GM21447 (cell line): ENCODE results near the gene CACNA1H.

Experiments
- ATAC-seq: cut with Tn5 transposase; IDR thresholded peaks from one replicate; pipeline ENCODE4 v1.9.1; 2021; ENCODE audit not compliant: unreplicated experiment

Gene CACNA1H

DNA sequence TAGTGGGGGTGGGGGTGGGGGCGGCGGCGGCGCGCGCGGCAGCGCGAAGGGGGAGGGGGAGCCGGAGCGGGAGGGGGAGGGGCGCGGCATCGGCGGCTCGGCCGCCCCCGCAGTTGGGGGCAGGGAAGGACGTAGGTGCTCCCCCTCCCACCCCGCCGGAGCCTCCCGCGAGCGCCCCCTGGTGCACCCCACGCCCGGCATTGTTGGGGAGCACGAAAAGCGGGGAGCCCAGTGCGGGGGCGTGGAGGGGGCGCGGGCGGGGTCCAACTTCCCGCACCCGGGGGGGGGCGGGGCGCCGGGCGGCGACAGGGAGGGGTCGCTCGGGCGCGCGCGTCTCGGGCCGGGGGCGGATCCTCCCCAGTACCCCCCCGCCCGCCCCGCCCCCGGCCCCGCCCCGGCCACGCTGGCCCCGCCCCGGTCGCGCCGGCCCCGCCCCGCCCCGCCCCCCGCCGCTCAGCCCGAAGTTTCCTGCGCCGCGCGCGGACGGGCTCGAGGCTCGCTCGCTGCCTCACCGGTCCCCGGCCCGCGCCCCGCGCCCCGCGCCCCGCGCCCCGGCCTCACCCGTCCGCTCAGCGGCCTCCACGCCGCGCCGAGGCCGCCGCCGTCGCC lies at the start of gene CACNA1H:
Gene CACNA1H (plus strand): TSS at position 456 of the 609 bp plus-strand sequence. CDS start 632 bp downstream, outside the sequence.
- ATAC-seq, result no peak

DNA sequence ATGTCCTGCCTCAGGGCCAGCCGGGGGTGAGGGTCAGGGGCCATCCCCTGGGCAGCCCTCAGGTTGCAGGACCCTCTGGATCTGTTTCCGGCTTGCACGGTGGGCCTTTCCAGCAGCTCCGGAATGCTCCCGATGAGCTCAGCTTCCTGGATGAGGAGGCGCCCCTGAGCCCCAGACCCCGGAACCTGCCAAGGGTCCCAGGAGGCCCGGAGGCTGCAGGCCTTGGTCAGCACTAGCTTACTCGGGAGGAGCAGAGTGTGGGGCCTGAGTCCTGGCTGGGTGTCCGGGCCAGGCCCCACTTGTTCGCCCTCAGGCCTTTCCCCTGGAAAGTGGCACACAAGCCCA lies 49.3 kb upstream of the CACNA1H start:
- no peak for ATAC-seq

DNA sequence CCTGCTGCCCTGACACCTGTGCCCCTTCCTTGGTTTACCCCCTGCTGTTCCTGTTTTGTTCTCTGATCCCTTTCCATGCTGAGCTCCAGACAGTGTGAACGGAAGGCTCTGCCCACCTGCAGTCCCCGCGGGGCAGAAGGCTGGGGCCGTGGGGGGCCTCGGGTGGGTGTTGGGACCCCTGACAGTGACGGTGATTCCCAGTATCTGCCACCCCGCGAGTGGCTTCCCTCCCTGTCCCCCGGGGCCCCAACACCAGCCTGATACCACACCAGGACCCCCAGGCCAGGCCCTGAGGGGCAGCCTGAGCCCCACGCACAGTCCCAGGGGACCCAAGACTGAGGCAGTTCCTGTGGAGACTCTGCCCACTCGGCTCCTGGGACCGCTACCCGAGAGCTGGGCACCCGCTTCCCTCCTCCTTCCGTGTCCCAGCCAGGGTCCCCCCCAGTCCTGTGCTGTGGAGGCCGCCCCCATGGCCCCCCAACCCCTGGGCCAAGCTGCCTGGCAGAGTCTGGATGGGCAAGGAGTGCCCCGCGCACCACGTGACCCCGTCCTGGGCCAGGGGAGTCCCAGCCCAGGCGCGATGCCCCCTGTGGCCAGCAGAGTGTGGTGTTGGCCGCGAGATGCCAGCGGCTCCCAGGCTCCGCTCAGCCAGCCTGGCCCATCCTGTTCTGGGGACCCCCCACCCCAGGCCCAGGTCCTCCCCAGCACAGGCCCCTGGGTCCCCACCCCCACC lies 46.9 kb upstream of the CACNA1H start:
- ATAC-seq, result no peak

DNA sequence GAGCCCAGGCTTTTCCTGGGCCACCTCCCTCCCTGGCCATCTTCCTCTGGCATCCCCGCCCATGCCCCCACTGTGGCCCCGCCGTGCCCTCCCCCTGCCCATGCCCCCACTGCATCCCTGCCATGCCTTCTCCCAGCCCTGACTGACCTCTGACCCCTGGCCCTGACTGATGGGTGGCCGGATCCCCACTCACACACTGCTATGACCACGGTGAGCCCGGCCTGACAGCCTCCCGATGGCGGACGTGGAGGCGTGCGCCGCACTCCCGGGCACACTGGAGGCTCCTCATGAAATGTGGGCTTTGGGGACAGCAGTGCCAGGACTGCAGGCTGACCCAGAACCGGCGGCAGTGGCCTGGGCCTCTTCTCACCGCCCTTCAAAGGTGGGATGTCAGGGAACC lies 46.2 kb upstream of the CACNA1H start:
- ATAC-seq, result no peak

DNA sequence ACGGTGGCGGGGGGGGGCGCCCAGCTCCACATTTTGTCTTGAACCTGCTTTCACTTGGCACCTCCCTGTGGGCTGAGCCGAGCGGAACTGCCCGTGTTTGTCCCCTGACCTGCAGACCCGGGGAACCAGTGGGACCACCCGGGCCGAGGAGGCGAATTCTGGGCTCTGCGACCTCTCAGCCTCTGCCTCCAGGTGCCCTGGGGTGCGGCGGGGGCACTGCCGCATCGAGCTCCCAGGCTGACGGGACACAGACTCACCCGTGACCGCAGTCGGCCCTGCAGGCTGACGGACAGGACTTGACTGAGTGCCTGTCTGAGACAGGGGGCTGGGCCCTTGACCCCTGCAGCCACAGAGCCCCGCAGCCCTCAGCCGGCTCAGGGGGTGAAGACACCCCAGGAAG lies 45.8 kb upstream of the CACNA1H start:
- no peak for ATAC-seq

DNA sequence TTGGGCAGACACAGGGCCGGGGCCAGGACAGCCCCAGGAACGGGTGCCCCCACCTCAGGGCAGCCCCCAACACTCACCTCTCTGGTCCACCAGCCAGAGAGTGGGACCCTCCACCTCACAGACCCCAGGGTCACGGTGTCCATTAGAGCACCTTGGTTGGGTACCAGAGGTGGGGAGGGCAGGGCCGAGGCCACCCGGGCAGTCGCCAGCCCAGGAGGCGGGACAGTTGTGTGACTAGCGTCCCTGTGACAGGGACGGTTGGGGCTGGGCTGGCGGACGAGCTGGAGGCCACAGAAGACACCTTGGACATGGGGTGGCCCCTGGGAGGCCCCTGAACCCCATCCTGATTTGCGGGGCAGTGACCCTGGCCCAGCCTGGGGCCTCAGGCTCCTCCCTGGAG lies 45.2 kb upstream of the CACNA1H start:
- ATAC-seq, result no peak

DNA sequence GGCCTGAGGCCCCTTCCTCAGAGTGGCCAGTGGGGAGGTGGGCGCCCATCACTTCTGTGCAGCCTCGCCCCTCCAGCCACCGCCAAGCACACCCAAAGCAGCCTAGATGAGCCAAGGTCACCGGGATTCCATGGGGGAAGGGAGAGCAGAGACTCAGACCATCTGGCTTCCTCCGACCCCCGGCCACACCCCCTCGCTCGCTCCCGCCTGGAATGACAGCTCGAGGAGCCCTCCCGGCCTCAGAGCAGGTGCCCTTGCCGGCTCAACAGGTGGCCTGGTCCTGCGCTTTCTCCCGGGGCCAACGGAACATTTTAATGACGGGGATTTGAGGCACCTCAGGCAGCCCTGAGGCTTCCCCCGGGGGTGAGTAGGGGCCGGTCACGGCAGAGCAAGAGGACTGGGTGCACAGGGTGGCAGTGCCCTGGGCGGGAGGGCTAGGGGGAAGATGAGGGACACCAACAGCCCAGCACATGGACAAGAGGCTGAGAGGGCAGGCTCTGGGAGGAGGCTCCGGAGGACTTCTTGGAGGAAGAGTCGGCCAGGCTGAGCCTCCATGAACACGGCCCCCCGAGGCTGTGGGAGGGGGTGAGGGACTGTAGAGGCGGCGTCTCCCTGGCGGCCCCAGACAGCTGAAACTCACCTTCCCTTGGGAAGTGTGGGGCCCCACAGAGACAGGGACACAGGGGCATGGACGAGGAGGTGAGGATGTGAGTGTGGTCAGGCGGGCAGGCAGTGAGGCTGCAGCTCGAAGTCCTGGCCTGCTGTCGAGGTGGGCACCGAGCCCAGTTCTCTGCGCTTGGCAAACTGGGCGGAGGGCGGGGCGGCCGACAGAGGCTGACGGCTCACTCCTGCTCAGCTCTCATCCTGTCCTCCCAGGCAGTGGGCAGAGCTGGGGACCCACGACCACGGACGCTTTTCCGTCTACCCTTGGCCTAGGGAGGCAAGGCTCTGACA lies 44.3 kb upstream of the CACNA1H start:
- no peak for ATAC-seq

DNA sequence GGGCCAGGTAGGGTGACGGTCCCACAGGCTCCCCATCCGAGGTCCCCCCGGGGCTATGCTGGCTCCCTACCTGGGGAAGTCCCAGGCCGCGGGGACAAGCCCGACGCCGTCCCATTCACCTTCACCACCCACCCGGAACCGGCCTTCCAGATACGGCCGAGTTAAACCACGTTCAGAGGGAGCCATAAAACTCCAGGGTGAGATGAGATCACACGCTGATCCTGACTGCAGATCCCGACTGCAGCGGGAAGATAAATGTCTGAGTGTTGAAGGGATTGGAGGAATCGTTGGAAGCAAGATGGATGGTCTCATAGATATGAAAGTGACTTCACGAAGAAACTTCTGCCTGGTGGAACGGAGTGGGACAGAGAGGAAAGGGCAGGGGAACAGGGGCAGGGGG lies 43.3 kb upstream of the CACNA1H start:
- ATAC-seq, result no peak

DNA sequence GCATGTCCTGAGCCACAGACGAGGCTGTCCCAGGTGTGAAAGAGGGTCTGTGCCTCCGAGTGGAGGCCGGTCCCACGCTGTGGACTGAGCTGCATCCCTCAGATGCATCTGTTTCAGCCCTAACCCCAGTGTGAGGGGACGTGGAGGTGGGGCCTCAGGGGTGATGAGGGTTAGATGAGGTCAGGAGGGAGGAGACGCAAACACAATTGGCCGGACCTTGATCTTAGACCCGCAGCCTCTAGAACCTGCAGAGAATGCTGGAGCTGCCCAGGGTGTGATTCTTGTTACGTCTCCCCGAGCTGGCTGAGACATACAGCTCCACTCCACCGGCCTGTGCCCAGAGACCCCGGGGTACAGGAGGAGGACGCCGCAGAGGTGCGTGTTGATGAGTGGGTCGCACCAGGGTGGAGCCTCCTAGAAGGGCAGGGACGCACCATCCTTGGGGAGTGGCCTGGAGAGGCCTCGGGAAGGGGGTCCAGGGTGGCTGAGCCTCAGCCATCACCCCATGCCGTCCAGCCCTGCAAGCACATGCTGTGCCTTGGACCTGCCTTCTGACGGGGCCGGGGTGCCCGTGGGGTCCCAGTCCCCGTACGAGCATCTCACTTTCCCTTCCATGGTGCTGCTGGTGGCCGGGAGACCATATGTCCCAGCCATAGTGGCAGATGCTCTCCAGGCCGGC lies 40.3 kb upstream of the CACNA1H start:
- no peak for ATAC-seq

DNA sequence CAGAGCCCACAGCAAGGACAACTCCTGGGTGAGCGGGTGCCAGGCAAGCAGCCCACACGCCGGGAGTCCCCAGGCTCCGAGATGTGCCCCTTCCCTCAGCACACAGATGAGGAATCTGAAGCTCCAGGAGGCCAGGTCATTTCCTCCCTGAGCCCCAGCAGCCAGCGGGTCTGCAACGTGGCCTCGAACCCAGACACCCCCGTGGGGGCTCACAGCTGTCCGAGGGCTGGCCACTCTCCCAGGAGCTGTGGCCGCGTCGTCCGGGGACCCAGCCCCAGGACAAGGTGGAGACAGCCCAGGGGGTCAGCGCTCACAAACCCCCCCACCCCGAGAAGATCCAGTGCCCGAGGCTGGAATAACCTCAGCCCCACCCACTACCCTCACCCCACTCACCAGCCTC lies 39.4 kb upstream of the CACNA1H start:
- no peak for ATAC-seq

DNA sequence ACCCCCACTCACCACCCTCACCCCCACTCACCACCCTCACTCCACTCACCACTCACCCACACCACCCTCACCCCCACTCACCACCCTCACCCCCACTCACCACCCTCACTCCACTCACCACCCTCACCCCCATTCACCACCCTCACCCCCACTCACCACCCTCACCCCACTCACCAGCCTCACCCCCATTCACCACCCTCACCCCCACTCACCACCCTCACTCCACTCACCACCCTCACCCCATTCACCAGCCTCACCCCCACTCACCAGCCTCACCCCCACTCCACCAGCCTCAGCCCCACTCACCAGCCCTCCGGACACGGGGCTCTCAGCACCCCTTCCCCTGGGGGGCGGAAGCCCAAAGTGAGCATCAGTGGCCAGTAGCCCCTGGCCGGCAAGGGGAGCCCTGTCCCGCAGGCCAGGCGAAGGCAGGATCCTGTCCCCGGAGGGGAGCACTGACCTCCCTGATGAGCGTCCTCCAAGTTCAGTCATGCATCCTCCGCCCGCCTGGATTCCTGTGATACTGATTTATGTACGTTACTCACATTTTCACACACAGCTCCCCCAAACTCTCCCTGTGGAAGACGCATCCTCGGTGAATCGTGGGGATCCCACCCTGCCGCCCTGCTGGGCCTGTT lies 38.9 kb upstream of the CACNA1H start:
- ATAC-seq, result no peak

DNA sequence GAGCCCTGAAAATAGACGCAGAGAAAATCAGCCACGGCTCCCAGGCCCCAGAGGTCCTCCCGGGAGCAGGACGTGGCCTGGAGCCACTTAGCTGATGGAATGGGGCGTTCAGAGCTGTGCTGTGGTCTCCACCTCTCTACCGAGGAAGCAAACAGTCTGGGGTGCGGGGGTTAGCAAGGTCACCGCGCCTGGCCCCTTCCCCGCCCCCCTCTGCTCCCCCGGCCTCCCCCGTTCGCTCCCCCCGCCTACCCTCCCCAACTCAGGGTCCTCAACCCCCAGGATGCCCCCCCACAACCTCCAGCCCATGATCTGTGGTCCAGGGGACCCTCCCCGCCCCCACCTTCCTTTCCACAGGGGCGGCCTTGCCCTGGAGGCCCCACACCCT lies 36.2 kb upstream of the CACNA1H start:
- no peak for ATAC-seq

DNA sequence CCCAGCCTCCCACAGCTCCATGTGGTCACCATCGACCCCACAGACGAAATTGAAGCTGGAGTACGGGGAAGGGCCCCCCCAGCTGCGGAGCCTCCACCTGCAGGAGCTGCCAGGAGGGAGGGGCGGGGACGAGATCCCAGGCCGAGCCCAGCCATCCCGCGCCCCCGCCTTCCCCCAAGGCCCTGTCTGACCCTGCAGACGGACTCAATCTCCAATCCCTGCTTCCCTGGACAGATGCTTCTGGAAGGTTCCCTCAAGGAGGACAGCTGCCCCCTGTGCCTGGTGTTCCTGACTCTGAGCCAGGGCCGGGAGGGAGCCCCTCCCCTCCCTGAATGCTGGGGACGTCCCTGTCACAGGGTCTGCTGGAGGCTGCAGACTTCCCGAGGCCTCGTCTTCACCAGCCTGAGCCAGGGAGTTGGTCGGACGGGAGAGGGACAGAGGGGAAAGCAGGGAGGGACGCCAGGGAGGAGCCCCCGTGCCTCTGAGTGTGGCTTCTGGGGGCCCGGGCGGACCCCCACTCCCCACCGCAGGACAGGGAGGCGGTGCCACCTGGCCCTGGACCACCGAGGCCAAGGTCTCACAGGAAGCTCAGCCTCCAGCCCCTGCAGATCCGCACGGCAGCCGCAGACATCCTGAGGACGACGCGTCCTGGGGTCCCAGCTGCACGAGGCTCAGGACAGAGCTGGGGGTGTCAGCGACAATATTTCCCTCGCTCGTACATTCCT lies 35.6 kb upstream of the CACNA1H start:
- no peak for ATAC-seq

DNA sequence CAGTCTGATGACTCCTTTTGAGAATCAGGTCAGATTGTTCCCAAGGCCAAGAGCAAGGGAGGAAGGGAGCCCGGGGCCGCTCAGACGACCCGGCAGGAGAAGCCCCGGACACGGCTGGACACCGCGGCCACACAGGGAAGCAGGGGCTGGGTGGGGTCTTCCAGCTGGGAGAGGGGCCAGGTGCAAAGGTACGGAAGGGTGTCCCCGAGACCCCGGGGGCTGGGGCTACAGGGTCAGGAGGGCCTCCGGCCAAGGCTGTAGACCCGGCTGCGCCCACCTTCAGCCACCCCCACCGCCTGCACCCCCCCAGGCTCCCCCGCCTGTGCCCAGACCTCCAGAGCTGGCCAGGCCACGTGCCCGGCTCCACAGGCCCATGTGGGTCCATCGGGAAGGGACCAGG lies 35.0 kb upstream of the CACNA1H start:
- ATAC-seq, result no peak

DNA sequence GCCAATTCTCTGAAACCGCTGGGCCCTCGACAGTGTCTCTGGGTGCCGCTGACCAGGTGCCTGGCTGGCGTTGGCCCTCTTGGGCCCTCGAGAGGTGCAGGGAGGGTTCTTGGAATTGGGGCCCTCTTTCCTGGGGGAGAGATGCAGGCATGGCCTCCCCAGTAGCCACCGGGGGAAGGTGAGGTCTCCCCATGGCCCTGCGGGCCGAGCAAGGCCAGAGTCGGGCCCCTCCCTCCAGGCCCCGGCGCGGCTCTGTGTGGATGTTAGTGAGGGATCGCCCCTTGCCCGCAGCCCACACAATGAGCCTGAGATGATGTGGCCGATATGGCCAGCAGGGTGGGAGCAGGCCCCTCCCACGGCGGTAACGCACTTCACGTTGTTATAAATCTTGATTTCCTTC lies 33.8 kb upstream of the CACNA1H start:
- ATAC-seq, result no peak

DNA sequence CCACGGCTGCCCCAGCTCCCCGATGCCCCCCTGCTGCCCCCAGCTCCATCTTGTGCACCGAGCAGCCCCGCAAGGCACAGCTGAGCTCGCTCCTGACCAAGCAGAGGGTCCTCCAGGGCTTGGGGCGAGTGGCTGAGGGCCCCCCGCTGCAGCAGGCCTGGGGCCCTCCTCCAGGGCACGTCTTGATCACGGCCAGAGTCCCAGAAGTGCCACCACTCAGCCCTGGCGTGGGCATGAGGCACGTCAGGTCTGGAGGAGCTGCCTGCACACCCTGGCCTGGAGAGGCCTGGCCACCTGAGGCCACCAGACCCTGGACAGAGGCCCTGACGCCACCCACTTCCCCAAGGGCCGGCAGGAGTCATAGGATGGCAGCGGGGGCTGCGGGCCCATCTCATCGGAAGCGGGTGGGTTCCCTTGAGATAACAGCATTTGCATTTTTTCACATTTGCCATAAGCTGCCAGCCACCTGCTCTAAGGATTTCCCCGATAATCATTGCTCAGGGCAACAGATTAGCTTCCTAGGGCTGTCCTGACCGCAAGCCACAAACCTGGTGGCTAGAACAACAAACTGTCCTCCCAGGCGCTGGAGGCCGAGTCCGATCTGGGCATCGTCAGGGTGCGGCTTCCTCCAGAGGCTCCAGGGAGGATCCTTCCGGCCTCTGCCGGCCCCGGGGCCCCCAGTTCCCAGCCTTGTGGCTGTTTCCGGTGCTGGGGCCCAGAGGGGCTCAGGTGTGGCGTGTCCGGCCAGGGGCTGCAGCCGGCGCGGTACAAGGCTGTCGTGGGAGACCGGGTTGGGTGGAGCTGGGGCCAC lies 32.9 kb upstream of the CACNA1H start:
- no peak for ATAC-seq

DNA sequence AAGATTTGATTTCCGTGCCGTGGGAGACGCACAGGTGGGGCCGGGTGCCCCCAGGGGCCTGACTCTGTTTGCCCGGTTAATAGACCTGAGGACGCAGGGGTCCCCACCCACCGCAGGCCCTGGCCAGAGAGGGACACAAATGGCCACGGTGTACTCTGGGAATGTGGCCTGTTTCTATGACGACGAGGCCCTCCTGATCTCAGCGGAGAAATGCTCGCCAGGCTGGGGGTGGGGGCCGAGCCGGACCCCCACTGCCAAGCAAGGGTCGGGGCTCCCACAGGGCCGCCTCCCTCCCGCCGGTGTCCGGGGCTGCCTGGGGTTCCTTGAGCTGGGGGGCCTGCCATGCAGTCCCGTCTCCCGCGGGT lies 32.3 kb upstream of the CACNA1H start:
- no peak for ATAC-seq

DNA sequence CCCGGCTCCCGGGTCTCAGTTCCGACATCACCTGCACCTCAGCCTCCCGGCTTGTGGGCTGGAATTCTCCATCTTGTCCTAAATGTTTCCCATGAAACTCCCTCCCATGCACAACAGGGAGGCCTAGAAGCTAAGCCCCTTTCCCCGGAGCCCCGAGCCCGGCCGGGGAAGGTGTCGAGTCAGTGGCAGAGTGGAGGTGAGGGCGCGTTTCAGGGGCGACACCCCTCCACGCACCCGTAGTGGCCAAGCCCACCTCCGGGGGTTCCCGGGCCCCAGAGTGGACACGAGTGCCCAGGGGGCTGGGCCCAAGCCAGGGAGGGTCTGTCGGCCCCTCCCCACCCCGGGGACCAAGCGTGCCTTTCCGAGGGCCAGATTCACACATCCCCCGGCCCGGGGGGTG lies 31.9 kb upstream of the CACNA1H start:
- ATAC-seq, result no peak

DNA sequence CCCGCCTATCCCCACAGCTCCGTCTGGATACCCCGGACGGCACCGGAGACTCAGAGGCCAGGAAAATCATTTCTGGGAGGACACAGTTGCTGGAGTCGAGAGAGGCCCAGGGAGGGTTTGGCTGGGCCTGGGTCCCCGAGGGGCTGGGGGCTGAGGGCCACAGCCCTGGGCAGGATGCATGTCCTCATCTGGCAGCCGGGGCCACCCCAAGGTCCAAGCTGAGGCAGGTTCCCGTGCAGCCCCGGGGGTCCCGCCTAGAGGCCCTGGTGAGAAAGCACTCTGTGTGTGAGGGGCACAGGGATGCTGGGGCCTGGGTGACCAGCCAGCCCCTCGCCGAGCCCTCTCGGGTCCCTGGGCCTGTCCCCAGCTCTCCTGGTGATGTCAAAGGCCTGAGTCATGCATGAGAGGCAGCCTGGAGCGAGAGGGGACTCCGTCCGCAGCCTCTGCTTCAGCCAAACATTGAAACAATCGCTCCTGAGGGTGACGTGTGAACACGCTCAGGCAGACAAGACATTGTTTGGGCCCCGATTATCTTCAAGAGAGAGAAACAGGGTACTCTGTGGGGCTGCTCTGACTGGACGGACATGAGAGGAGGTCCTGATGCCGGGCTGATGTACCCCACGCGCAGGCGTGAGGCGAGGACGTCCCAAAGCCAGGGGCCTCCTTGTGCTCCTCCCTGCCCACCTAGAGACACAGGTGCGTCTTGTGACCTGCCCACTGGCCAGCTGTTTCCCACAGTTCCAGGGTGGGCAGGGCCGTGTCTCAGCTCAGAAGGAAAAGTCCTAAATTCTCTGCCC lies 31.1 kb upstream of the CACNA1H start:
- ATAC-seq, result no peak
